OCI-LY3 (cell line): ENCODE measurements around the gene BEST3.

Experiments used
- H2AFZ ChIP-seq: fragments of 200-600, 300-600 bp; shearing (Covaris generic); 2 replicates; pipeline ENCODE4 v1.6.0; 2014; ENCODE audit warnings: antibody characterized with exemption, low read depth, low read length
- H3K27ac ChIP-seq: fragments of 200-600, 300-600 bp; sonication (generic); 2 replicates; pipeline ENCODE4 v1.5.1; 2014; ENCODE audit warnings: mild to moderate bottlenecking, low read length, moderate library complexity, mixed read lengths
- H3K27me3 ChIP-seq: fragments of 200-600, 300-600 bp; sonication (generic); 2 replicates; pipeline ENCODE4 v1.6.1; 2014; ENCODE audit warnings: low read depth, low read length, mixed read lengths
- H3K36me3 ChIP-seq: fragments of 200-600, 300-600 bp; sonication (generic); replicated peaks from 2 replicates; pipeline ENCODE3; 2014; ENCODE audit warnings: low read depth, low read length, mixed read lengths
- H3K4me1 ChIP-seq: fragments of 300-600, 200-600 bp; sonication (generic); 2 replicates; pipeline ENCODE4 v1.6.1; 2014; ENCODE audit warnings: low read length, mixed read lengths
- H3K4me2 ChIP-seq: fragments of 200-600, 300-600 bp; sonication (generic); 2 replicates; pipeline ENCODE4 v1.6.1; 2014; ENCODE audit warnings: low read length, mixed read lengths
- H3K4me3 ChIP-seq: fragments of 300-600, 200-600 bp; sonication (generic); 2 replicates; pipeline ENCODE4 v1.5.1; 2014; ENCODE audit warnings: antibody characterized with exemption, mild to moderate bottlenecking, low read length, moderate library complexity
- H3K79me2 ChIP-seq: fragments of 300-600, 200-600 bp; shearing (Covaris generic); 2 replicates; pipeline ENCODE4 v1.6.1; 2014; ENCODE audit warnings: mild to moderate bottlenecking, low read length, mixed read lengths
- H3K9ac ChIP-seq: fragments of 300-600, 200-600 bp; shearing (Covaris generic); 2 replicates; pipeline ENCODE4 v1.6.0; 2014; ENCODE audit warnings: mild to moderate bottlenecking, low read length, moderate library complexity
- H3K9me3 ChIP-seq: fragments of 200-600, 300-600 bp; shearing (Covaris generic); 2 replicates; pipeline ENCODE4 v1.6.1; 2014; ENCODE audit warnings: low read length, mixed read lengths; ENCODE audit not compliant: insufficient read depth
- H4K20me1 ChIP-seq: fragments of 200-600, 300-600 bp; sonication (generic); 2 replicates; pipeline ENCODE4 v1.6.1; 2016; ENCODE audit warnings: low read length, mixed read lengths; ENCODE audit not compliant: insufficient read depth
- CTCF ChIP-seq: fragments of 200-600, 300-600 bp; sonication (generic); IDR thresholded peaks from 2 replicates; pipeline ENCODE4 v1.5.1; 2014; ENCODE audit warnings: antibody characterized with exemption, low read length, low read depth
- EZH2phosphoT487 ChIP-seq: fragments of 200-600 bp; shearing (Covaris generic); IDR thresholded peaks from 2 replicates; pipeline ENCODE4 v1.6.1; 2018; ENCODE audit warnings: antibody characterized with exemption, mixed run types, low read depth

The BEST3 gene

GRCh38 chr12:69657376-69658137 lies 41.5 kb downstream of the BEST3 start:
- Histone ChIP-seq H2AFZ (no peak overlapping the region), H3K4me1 (no peaks in the 10 kb centered on the region), H4K20me1 (no peaks in the 10 kb centered on the region), H3K9ac (no peak overlapping the region), H3K9me3 (no peaks in the 10 kb centered on the region), H3K36me3 (no peaks in the 10 kb centered on the region), H3K4me3 (no peak overlapping the region), H3K27ac (no peak overlapping the region), H3K79me2 (no peaks in the 10 kb centered on the region), H3K27me3 (peaks cover 21% of the 10 kb centered on the region), H3K4me2 (no peak overlapping the region)
- TF ChIP-seq CTCF (no peak), EZH2phosphoT487 (no peak)

- Histone ChIP-seq H3K9ac (no peak overlapping the region), H4K20me1 (no peaks in the 10 kb centered on the region), H3K4me1 (no peaks in the 10 kb centered on the region), H3K9me3 (no peaks in the 10 kb centered on the region), H3K27ac (no peak overlapping the region), H3K36me3 (no peaks in the 10 kb centered on the region), H3K4me2 (no peak overlapping the region), H2AFZ (no peak overlapping the region), H3K27me3 (peaks cover 11% of the 10 kb centered on the region), H3K4me3 (no peak overlapping the region), H3K79me2 (no peaks in the 10 kb centered on the region)
- TF ChIP-seq CTCF (no peak), EZH2phosphoT487 (no peak)
Measured at GRCh38 chr12:69655616-69656340, 43.3 kb downstream of the BEST3 start.

- TF ChIP-seq EZH2phosphoT487 (no peak), CTCF (no peak)
- Histone ChIP-seq H3K4me1 (no peaks in the 10 kb centered on the region), H2AFZ (no peak overlapping the region), H3K27me3 (no peaks in the 10 kb centered on the region), H3K79me2 (no peaks in the 10 kb centered on the region), H3K27ac (no peak overlapping the region), H3K36me3 (no peaks in the 10 kb centered on the region), H3K9ac (no peak overlapping the region), H4K20me1 (no peaks in the 10 kb centered on the region), H3K4me2 (no peak overlapping the region), H3K9me3 (no peaks in the 10 kb centered on the region), H3K4me3 (no peak overlapping the region)
Measured at GRCh38 chr12:69653703-69654102, 45.4 kb downstream of the BEST3 start.

- Histone ChIP-seq H3K9me3 (no peaks in the 10 kb centered on the region), H3K36me3 (no peaks in the 10 kb centered on the region), H3K27ac (no peak overlapping the region), H3K4me3 (no peak overlapping the region), H2AFZ (no peak overlapping the region), H3K4me2 (no peak overlapping the region), H3K4me1 (no peaks in the 10 kb centered on the region), H4K20me1 (no peaks in the 10 kb centered on the region), H3K27me3 (no peaks in the 10 kb centered on the region), H3K79me2 (no peaks in the 10 kb centered on the region), H3K9ac (no peak overlapping the region)
- no peak for TF ChIP-seq EZH2phosphoT487
- TF ChIP-seq CTCF: no peak
Measured at GRCh38 chr12:69651922-69652321, 47.2 kb downstream of the BEST3 start.
